HG02678 (cell line): Measurements from ENCODE around the gene EMSY.
"Not testable (repeated sequence)": the region's sequence is repeated elsewhere in the genome, so short reads cannot be mapped to it uniquely, and the experiment has no call there.

Experiments used
- ATAC-seq: cut with Tn5 transposase; IDR thresholded peaks from one replicate; pipeline ENCODE4 v1.9.1; 2021; ENCODE audit warnings: mild to moderate bottlenecking, moderate library complexity; ENCODE audit not compliant: unreplicated experiment

The EMSY gene, protein sequence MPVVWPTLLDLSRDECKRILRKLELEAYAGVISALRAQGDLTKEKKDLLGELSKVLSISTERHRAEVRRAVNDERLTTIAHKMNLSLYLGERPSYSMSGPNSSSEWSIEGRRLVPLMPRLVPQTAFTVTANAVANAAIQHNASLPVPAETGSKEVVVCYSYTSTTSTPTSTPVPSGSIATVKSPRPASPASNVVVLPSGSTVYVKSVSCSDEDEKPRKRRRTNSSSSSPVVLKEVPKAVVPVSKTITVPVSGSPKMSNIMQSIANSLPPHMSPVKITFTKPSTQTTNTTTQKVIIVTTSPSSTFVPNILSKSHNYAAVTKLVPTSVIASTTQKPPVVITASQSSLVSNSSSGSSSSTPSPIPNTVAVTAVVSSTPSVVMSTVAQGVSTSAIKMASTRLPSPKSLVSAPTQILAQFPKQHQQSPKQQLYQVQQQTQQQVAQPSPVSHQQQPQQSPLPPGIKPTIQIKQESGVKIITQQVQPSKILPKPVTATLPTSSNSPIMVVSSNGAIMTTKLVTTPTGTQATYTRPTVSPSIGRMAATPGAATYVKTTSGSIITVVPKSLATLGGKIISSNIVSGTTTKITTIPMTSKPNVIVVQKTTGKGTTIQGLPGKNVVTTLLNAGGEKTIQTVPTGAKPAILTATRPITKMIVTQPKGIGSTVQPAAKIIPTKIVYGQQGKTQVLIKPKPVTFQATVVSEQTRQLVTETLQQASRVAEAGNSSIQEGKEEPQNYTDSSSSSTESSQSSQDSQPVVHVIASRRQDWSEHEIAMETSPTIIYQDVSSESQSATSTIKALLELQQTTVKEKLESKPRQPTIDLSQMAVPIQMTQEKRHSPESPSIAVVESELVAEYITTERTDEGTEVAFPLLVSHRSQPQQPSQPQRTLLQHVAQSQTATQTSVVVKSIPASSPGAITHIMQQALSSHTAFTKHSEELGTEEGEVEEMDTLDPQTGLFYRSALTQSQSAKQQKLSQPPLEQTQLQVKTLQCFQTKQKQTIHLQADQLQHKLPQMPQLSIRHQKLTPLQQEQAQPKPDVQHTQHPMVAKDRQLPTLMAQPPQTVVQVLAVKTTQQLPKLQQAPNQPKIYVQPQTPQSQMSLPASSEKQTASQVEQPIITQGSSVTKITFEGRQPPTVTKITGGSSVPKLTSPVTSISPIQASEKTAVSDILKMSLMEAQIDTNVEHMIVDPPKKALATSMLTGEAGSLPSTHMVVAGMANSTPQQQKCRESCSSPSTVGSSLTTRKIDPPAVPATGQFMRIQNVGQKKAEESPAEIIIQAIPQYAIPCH (N-terminal part only)

DNA sequence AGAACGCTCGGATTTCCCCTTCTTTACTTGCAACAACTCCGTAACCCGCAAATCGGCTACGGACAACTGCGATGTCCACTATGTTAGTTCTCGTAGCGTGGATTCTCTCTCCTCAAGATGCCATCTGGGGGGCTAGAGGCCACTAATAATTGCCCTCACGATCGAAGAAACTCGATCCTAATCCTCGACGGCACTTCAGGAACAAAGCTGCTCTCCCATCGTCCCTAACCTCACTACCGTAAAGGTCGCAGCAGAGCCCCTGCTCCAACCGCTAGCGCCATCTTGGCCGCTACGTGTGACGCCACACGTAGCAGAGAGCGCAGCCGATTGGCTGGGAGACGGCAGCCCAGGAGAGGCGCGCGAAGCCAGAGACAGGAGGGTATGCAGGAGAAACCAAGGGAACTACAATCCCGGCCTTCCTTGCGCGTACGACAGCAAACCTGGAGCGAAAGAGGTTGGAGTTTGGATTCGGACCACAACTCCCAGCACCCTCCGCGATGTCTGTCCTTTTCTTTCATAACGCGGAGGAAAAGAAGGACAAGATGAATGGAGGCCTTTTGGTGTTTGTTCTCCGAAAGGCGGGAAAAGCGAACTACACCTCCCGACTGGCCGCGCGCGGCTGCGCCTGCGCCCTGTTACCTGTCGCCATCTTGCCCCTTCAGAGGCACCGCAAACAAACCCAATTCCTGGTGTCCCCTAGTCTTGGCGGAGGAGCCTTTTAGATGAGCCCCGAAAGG lies at the start of gene EMSY:
TSS of gene EMSY (plus strand) at position 635 of the 737 bp plus-strand sequence. CDS start 1,921 bp downstream, outside the sequence.
- peak; percentile 95 for ATAC-seq

DNA sequence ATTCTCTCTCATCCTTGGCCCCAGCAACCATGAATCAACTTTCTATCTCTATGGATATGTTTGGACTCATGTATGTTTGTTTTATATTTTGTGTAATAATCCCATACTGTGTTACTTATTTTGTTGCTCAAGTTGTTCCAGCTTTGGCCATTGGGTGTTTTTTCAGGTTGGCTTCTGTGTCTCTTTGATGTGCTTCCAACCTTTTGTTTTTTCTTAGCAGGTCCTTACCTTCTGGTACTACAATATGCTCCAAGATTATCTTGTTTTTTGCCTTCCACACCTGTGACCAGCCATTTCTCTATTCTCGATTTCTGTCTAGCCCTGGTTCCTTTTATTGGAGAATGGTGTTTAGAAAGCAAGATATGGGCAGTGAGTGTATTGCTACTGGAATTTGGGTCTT lies 49.5 kb upstream of the EMSY start:
- ATAC-seq, result no peak

DNA sequence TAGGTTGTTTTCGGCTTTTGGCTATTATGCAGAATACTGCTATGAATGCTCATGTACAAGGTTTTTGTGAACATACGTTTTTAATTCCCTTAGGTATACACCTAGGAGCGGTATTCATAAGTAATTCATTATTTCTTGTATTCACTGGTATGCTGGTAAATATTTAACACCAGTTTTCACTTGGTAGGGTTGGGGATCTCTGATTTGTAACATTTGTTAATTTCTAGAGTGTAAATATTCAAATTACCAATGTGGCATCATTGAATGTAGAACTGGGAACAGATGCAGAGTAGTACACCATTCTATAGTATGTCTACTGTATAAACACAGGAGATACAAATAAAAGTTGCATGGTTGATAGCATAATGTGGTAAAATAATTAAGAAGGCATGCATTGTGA lies 47.4 kb upstream of the EMSY start:
- ATAC-seq, result no peak

DNA sequence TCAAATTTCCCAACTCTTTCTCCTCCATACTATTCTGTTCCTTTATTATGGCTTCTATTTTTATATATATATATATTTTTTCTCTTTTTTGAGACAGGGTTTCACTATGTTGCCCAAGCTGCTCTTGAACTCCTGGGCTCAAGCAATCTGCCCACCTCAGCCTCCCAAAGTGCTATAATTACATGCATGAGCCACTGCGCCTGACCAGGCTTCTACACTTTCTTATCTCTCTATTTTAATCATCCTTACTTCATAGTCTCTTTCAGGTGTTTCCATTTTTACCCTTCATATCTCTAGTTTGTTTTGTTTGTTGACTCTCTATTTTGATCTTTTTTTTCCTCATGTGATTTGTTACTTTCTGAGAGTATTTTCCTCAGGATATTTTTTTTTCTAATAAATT lies 43.9 kb upstream of the EMSY start:
- ATAC-seq, result no peak

DNA sequence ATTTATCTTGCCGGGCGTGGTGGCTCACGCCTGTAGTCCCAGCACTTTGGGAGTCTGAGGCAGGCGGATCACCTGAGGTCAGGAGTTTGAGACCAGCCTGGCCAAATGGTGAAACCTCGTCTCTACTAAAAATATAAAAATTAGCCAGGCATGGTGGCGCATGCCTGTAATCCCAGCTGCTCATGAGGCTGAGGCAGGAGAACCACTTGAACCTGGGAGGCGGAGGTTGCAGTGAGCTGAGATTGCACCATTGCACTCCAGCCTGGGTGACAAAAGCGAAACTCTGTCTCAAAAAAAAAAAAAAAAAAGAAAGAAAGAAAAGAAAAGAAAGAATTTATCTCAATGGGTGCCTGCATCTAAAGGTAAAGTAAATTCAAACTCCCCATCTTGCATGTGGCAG lies 43.3 kb upstream of the EMSY start:
- ATAC-seq, result not testable (repeated sequence)

DNA sequence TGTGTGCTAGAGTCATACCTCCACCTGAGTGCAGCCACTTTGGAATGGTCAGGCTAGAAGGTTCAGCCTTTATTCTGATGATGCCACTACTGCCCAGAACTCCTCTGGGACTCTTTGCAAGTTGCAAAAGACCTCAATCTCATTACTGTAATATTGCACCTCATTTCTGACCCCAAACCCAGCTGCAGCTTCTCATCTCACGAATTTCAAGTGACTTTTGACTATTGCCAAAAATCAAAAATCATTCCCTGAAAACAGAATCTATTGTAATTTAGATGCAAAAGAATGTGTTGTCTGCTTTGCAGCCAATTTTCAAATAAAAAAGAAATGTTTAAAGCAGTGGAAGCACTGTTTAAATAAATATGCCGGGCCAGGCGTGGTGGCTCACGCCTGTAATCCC lies 38.5 kb upstream of the EMSY start:
- no peak for ATAC-seq

DNA sequence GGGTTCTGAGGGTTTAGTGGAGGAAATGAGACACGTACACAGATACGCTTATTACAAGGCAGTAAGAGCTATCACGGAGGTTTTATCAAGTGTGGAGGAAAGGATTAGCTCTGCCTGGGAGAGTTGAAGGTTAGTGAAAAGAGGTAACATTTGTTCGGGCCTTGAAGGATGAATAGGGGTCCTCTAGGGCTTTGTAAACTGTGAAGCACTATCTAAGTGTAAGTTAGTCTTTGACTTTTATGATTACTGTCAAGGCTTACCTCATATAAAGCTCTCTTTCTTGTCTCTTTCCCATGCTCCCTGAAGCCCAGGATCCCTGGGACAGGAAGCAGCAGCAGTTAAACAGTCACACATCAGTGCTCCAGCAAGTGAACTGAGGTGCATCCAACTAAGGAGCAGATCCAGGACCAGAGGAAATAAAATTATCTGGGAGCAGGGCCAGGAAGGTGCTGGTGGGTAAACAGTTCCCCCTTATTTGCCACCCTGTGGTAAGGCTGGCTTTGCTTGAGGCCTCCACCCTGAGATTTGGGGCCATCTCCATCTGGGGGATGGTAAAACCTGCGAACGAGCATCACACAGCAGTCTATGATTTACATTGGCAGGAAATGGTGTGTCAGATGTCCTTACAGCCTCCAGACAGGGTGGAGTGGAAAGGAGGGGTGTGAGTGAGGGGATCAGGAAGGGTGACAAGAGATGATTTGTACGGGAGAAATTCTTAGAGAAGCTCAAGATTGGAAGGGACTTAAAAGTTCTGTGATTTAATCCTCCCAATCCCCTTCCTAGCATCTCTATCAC lies 36.5 kb upstream of the EMSY start:
- no peak for ATAC-seq

DNA sequence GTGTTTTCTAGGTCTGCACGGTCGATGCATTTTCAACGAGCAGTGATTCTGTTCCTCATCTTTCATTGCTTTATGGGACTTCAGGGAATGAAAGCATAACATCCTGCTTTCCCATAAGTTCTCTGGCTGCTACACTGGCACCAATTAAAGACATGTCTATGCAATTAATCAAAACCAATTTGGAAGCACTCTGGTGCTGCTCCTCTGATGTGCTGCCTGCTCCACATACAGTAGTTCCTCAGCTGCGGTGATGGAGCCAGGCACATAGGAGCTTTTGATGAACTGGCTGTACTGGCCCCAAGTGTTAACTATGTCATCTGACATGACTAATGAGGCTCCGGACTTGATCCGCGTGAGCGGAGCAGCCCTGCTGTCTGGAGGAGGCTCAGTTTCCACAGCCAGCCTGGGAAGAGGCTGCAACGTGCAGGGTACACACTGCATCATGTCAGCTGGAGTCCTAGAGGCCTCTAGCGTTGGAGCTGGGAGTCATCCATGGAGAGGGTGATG lies 33.9 kb upstream of the EMSY start:
- no peak for ATAC-seq

DNA sequence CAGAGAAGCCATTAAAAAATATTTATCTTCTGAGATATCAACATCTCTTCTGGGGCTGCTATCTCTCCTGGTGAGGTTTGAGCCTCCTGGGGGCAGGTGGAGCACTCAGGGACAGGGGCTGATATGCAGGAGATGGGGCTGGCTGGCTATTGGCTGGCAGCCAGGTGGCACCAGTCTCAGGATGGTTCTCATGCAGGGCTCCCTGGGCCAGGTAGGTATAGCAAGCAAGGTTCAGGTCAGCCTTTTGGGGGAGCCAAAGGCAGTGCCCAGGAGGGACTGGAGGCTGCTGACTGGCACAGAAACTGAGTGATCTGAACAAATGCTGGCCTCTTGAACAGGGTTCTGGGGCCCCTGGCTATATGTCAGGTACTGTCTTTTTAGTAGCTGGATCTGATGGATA lies 29.7 kb upstream of the EMSY start:
- no peak for ATAC-seq

DNA sequence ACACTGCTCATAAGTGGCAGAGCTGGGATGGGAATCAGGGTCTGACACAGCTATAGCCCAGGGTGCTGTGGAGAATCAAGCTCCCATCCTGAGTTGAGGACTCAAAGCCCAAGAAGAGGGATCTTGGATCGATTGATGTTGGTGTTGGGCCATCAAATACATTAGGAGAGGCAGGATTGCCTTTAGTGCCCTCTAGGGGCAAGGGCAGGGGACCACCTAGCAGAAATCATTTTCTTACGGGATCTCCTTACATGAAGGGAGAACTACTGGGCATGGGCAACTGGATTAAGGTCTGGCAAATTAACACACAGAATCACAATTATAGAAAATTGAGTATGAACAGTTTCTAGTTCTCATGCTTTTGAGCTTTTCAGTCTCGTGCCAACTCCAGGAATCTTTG lies 24.9 kb upstream of the EMSY start:
- ATAC-seq, result no peak

DNA sequence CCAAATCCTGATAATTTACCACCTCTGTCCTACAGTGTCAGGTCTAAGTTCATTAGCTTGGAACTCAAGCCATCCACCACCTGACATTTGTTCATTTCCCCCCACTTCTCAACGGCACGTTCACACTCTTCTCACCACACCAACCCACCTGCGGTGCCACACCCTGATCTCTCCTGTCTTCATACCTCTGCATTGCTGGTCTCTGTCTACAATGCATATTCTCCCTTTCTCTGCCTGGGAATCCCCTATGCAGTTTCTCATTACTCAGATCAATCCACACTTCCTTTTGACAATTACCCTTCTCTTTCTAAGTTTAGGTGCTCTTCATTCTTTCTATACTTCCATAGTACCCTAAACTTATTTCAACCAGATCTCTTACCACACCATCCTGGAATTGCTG lies 20.4 kb upstream of the EMSY start:
- ATAC-seq, result peak; percentile 65

DNA sequence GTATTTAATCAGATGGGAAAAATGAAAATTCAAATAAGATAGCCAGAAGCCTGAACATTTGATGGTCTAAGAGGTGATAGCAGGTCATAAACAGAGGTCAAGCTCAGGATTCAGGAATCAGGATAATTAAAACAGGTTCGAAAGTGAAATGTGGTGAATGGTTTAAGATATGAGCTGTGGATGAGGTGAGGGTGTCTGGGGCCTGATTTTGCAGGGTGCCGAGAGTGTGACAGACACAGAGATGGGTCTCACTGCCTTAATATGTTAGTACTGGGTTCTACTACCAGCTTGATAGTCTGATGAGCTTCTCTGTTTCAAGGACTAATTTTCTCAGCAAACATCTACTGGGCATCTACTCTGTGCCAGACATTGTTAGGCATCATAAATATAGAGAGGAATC lies 19.9 kb upstream of the EMSY start:
- ATAC-seq, result no peak

DNA sequence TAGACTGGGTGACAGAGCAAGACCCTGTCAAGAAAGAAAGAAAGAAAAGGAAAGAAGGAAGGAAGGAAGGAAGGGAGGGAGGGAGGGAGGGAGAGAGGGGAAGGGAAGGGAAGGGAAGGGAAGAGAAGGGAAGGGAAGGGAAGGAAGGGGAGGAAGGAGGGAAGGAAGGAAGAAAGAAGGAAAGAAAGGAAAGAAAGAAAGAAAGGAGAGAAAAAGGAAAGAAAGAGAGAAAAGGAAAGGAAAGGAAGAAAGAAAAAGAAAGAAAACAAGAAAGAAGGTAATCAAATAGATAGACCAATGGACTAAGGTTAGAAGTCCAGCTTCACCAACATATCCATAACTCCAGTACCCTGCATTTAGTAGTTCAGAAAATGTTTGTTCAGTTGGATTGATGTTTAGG lies 18.2 kb upstream of the EMSY start:
- ATAC-seq, result no peak

DNA sequence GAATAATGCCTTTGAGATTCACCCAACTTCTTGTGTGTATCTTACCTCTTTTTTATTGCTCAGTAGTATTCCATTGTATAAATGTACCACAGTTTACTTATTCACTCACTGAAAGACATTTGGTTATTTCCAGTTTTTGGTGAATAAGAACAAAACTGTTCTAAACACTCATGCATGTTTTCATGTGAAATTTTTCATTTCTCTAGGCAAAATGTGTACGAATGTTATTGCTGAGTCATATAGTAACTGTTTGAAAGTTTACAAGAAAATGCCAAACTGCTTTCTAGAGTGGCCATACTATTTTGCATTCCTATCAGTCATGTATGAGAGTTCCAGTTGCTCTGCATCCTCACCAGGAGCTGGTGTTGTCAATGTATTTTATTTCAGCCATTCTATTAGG lies 8.8 kb upstream of the EMSY start:
- no peak for ATAC-seq

DNA sequence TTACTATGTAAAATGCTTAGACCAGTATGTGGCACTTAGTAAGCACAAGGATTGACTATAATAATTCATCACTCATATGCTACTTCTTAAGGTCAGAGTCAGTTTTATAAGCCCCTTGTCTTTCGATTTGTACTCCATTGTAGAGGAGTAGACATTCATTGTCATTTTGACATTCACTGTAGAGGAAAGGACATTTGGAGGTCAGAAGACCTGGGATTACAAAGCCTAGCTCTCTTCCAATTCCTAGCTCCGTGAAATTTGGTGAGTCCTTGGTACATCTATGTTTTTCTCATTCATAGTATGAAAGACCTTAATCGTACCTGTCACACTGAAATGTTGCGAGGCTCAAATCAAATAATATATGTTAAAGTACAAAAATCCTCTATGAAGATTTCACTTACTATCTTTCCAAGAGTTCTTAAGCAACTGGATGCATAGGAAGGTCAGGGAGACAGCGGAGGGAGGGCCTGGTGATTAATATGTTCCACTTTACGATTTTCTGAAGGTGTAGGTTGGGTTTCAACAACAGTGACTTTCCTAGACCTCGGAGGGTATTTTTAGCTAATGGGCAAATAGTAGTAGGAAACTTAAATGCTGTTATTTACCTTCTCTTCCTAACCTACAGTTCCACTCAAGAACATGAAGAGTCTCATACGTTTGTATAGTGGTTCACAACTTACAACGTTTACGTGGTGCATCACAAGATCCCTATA lies 1.4 kb upstream of the EMSY start:
- ATAC-seq, result no peak

DNA sequence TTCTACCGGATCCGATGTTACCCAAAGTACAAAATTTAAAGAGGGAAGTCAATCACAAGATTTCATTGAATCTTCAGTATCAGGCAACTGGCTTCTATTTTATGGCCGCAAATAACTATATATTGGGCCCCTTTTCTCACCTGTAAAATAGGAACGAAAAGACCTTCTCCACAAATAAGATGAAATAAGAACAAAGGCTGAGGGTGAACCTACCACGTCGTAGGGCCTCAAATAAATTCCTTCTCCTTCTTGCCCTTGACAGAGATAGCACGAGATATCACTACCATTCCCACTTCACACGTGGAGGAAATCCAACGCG lies 794 bp upstream of the EMSY start:
- ATAC-seq, result no peak

DNA sequence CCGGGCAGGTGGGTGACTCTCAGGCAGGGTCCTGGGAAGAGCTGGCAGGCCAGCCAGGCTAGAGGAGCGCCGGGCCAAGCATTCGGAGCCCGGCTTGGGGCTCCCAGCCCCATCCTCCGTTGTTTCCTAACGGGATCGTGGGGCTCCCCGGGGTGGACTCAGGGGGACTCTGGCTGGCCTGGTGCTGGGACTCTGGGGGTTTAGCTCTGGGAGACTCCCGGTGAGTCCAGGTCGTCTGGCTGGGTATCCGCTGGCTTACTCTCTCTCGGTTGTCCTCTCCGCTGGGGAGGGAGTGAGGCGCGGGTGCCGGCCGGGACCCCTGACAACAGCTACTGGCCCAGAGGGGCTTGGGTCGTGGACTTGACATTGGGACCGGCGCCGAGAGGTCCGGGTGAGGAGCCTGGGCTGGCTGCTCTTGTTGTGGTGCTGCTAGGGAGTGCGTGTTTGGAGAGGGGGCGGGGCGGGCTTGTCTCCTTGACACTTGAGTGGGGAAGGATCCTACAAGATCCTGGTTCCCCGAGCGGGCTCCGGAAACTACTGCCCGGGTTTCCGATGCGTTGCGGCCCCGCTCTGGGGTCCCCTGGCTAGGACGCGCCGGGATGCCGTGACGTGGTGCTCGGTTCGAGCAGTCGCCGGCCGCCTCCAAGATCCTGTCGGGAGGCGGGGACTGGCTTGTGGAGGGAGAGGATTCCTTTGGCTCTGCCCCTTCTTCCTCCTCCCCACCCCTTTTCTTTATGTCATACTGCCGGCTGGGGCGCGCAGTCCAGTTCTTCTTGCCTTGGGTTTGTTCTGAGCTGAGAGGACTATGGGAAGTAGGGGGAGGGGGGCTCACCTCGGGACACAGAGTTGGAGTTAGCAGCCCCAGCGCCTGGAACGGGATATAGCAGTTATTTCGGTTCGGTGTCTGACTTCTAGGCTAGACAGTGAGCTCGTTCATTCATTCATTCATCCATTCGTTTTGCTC lies 585 bp downstream of the EMSY start:
- peak; percentile 19 for ATAC-seq

DNA sequence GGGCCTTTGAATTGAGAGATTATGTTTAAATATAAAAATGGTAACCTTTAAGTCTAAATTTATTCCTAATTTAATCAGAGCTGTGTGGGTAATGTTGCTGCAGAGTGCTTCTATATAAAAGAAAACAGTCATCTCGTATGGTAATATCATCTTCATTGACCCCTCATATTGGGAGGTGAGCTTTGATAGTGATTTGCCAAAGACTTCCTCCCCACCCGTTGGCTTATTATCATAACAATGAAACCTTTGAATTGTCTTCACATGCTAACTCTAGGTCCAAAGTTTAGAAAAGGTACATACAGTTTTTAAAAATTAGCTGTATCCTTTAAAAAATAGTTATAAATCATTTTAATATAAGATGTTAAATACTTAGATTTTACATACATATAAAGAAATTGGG lies 3.7 kb downstream of the EMSY start:
- no peak for ATAC-seq
